Measurements from ENCODE around the gene OR6J1. TPM values are rescaled to one million over a fixed set of nuclear protein-coding genes. Genes with fewer than 3 reads are reported as not detected.
"Not testable (repeated sequence)": the region's sequence is repeated elsewhere in the genome, so short reads cannot be mapped to it uniquely, and the experiment has no call there.

The OR6J1 gene
- total RNA-seq, 3 donors from 2014 or later, result not detected

- no peak for DNase-seq
- Histone ChIP-seq H3K9me3 (no peaks in the 10 kb centered on the region), H3K36me3 (ENCODE audit: low read depth) (no peaks in the 10 kb centered on the region), H3K4me3 (no peak overlapping the region), H3K4me1 (ENCODE audit: low read depth) (no peaks in the 10 kb centered on the region)
- intact Hi-C loops (cut with DNase I, micrococcal nuclease), result loop anchor here in 1 of 2 donors (5.0 kb wide), 1 partner anchor 93 kb away; no protein-coding TSS in a partner anchor
- TF ChIP-seq CTCF (IDR thresholded peaks at IDR 0.05), result no peak
- no peak for ATAC-seq
These were observed 6.0 kb upstream of the OR6J1 start for GRCh38 chr14:22650046-22650739.

- H3K9me3 ChIP-seq, result no peaks in the 10 kb centered on the region
- DNase-seq (no peak), ATAC-seq (no peak)
- intact Hi-C loops (cut with DNase I, micrococcal nuclease), result loop anchor here in 1 of 2 donors (10.0 kb wide), 1 partner anchor 84 kb away; no protein-coding TSS in a partner anchor
- H3K4me3 ChIP-seq, result no peak overlapping the region
- H3K36me3 ChIP-seq (ENCODE audit: low read depth), result no peaks in the 10 kb centered on the region
- H3K4me1 ChIP-seq (ENCODE audit: low read depth), result no peaks in the 10 kb centered on the region
- TF ChIP-seq CTCF (IDR thresholded peaks at IDR 0.05), result no peak
These were observed 4.4 kb upstream of the OR6J1 start for GRCh38 chr14:22648506-22648905.

GRCh38 chr14:22646570-22647254, 2.6 kb upstream of the OR6J1 start:
- intact Hi-C loops (cut with DNase I, micrococcal nuclease), result loop anchor here in 1 of 2 donors (10.0 kb wide), 1 partner anchor 82 kb away; no protein-coding TSS in a partner anchor
- no peak for DNase-seq
- TF ChIP-seq CTCF (IDR thresholded peaks at IDR 0.05), result no peak
- H3K36me3 ChIP-seq (ENCODE audit: low read depth), result no peaks in the 10 kb centered on the region
- H3K4me1 ChIP-seq (ENCODE audit: low read depth), result no peaks in the 10 kb centered on the region
- no peaks in the 10 kb centered on the region for H3K9me3 ChIP-seq
- no peak for ATAC-seq
- no peak overlapping the region for H3K4me3 ChIP-seq

GRCh38 chr14:22641846-22642245, 2.3 kb downstream of the OR6J1 start:
- no peaks in the 10 kb centered on the region for H3K4me1 ChIP-seq (ENCODE audit: low read depth)
- no peaks in the 10 kb centered on the region for H3K9me3 ChIP-seq
- no peak overlapping the region for H3K4me3 ChIP-seq
- H3K36me3 ChIP-seq (ENCODE audit: low read depth), result no peaks in the 10 kb centered on the region
- no peak for TF ChIP-seq CTCF (IDR thresholded peaks at IDR 0.05)
- DNase-seq (peak in 1 of 3 donors; percentile 23), ATAC-seq (peak; percentile 96)
- intact Hi-C loops (cut with DNase I, micrococcal nuclease), result loop anchor here in 1 of 2 donors (10.0 kb wide), 1 partner anchor 77 kb away; no protein-coding TSS in a partner anchor

GRCh38 chr14:22640192-22640591, 4.0 kb downstream of the OR6J1 start:
- H3K4me1 ChIP-seq (ENCODE audit: low read depth), result no peaks in the 10 kb centered on the region
- no peaks in the 10 kb centered on the region for H3K36me3 ChIP-seq (ENCODE audit: low read depth)
- no peaks in the 10 kb centered on the region for H3K9me3 ChIP-seq
- DNase-seq, result no peak
- intact Hi-C loops (cut with DNase I, micrococcal nuclease), result loop anchor here in 1 of 2 donors (10.0 kb wide), 1 partner anchor 75 kb away; no protein-coding TSS in a partner anchor
- TF ChIP-seq CTCF (IDR thresholded peaks at IDR 0.05), result no peak
- ATAC-seq, result no peak
- H3K4me3 ChIP-seq, result no peak overlapping the region

GRCh38 chr14:22635980-22636379, 8.2 kb downstream of the OR6J1 start:
- ATAC-seq; H3K36me3 ChIP-seq (ENCODE audit: low read depth); H3K9me3 ChIP-seq; H3K4me3 ChIP-seq; H3K4me1 ChIP-seq (ENCODE audit: low read depth); DNase-seq; intact Hi-C loops (cut with DNase I, micrococcal nuclease): not testable (repeated sequence)

Measured in mucosa of descending colon (tissue), 3 donors.